Lung (tissue), 12 donors: ENCODE data around the gene ETNK2. TPM values are rescaled to one million over a fixed set of nuclear protein-coding genes. Genes with fewer than 3 reads are reported as not detected.
A peak's percentile ranks its signal among the peaks of the same experiment; 100 is the strongest.

Experiments used
- ATAC-seq: fragments of 200-7000 bp; cut with Tn5 transposase; one replicate; pipeline ENCODE4 v1.9.1; 2020; ENCODE audit warnings: moderate number of reproducible peaks; ENCODE audit not compliant: insufficient read depth, low FRiP score
- DNase-seq, 3 donors: peaks; one replicate each; pipeline ENCODE4 v3.0.0-alpha.2; 2013 to 2017
- H3K27ac ChIP-seq, 2 donors: one replicate each; pipeline ENCODE4 v1.5.1; 2013; ENCODE audit warnings: mild to moderate bottlenecking in 2 of 2, moderate library complexity in 2 of 2, control low read depth in 1 of 2, inconsistent platforms in 1 of 2, low read depth in 1 of 2, low read length in 1 of 2
- H3K27me3 ChIP-seq, 3 donors: one replicate each; pipeline ENCODE4 v1.5.1; 2013; ENCODE audit warnings: low read length in 2 of 3; ENCODE audit not compliant: control insufficient read depth in 3 of 3, insufficient read depth in 3 of 3
- H3K36me3 ChIP-seq, 4 donors: one replicate each; pipeline ENCODE4 v1.5.1; 2013; ENCODE audit warnings: low read length in 4 of 4, mild to moderate bottlenecking in 1 of 4, moderate library complexity in 1 of 4; ENCODE audit not compliant: control insufficient read depth in 4 of 4, insufficient read depth in 4 of 4
- H3K4me1 ChIP-seq, 5 donors: one replicate each; pipeline ENCODE4 v1.5.1; 2013; ENCODE audit warnings: low read length in 5 of 5, mild to moderate bottlenecking in 2 of 5, moderate library complexity in 1 of 5; ENCODE audit not compliant: control insufficient read depth in 5 of 5, insufficient read depth in 5 of 5
- H3K4me3 ChIP-seq: one replicate; pipeline ENCODE4 v1.5.1; 2013; ENCODE audit warnings: mild to moderate bottlenecking, control low read depth, moderate library complexity
- H3K9ac ChIP-seq, 2 donors: one replicate each; pipeline ENCODE4 v1.5.1; 2013; ENCODE audit warnings: low read length in 2 of 2, control low read depth in 1 of 2; ENCODE audit not compliant: insufficient read depth in 1 of 2
- H3K9me3 ChIP-seq, 4 donors: one replicate each; pipeline ENCODE4 v1.5.1; 2013; ENCODE audit warnings: low read length in 3 of 4, mild to moderate bottlenecking in 1 of 4, moderate library complexity in 1 of 4; ENCODE audit not compliant: control insufficient read depth in 4 of 4, insufficient read depth in 3 of 4
- WGBS, 2 donors: extraction: QIAGEN DNeasy Blood & Tissue Kit; methylation state at CpG; one replicate each; pipeline ENCODE4 v1.1.7; 2013; 5-methylcytosine and 5-hydroxymethylcytosine counted together
- polyA plus RNA-seq, 2 donors: library from polyadenylated mRNA; stranded (reverse); fragments of 200-250 nt; gene quantifications; one replicate each; pipeline ENCODE4 v1.2.1, GENCODE V29; 2013
- total RNA-seq, 2 donors: library from RNA; depleted of rRNA in 1 of 2; stranded (reverse); fragments of >200 nt in 1 of 2; gene quantifications; one replicate each; pipeline ENCODE4 v1.2.1, GENCODE V29; 2014 to 2021
- TF ChIP-seq, protein P1 (sequence below): IDR thresholded peaks from 2 replicates; pipeline ENCODE4 v1.5.1; 2012; ENCODE audit warnings: mild to moderate bottlenecking; ENCODE audit errors: control extremely low read depth, extremely low read depth
- donor health status: control.
- donor health status: control.
- donor health status: Bipolar disorder and iron deficiency.
- donor health status: healthy.
- donor health status: DM: yes; HTN: yes; CAD: no.

Gene ETNK2
- total and polyA plus RNA-seq, 4 donors: 2.2 to 5.8 (median 3.9) TPM

DNA sequence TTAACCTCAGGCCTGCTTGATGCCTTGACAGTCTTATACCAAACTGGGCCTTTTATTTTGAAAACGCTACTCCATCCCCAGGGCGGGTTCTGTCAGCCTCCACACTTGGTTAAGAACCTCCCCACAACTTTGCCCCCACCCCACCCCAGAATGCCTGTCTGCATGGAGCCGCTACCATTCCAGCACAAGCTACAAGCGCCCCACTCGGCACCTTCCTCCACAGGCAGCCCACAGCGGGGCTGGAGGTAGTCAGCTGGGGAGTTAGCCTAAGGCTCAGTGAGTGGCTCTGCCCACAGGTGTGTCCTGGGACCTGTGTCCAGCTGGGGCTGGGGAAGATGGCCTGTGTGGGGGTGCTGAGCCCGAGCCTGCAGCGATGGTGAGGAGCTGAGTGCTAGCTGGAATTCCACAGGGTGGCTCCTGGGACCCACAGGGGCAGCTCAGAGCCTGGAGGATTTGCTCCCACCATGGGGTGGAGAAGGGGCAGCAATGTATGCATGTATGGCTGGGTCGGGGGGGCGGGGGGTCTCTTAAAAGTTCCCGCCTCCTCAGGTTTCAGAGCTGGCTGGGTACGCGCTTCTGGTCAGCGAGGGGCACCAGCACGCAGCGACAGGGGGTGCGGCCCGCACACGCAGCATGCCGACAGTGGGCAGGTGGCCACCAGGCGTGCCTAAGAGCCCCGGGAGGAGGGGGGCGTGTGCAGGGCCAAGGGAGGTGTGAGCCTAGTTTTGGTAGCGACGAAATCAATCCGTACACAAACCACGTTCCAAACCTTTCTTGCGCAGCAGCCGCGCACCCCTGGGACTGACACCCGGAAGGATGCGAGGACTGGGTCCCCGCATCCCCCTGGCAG lies 917 bp downstream of the ETNK2 start:
- ATAC-seq (no peak), DNase-seq (peak; percentile 35 to 42 (median 38))
- H3K9ac ChIP-seq: peak overlapping the region in 1 of 2 donors; percentile 25
- 41 to 43% methylated on average over 33 of the region's 33 CpGs for WGBS, 2 donors
- TF ChIP-seq, protein P1, sequence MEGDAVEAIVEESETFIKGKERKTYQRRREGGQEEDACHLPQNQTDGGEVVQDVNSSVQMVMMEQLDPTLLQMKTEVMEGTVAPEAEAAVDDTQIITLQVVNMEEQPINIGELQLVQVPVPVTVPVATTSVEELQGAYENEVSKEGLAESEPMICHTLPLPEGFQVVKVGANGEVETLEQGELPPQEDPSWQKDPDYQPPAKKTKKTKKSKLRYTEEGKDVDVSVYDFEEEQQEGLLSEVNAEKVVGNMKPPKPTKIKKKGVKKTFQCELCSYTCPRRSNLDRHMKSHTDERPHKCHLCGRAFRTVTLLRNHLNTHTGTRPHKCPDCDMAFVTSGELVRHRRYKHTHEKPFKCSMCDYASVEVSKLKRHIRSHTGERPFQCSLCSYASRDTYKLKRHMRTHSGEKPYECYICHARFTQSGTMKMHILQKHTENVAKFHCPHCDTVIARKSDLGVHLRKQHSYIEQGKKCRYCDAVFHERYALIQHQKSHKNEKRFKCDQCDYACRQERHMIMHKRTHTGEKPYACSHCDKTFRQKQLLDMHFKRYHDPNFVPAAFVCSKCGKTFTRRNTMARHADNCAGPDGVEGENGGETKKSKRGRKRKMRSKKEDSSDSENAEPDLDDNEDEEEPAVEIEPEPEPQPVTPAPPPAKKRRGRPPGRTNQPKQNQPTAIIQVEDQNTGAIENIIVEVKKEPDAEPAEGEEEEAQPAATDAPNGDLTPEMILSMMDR: no peak
- H3K36me3 ChIP-seq: no peaks in the 10 kb centered on the region
- H3K27ac ChIP-seq: peak overlapping the region in 1 of 2 donors; percentile 10
- H3K4me3 ChIP-seq: peak overlapping the region; percentile 62
- no peaks in the 10 kb centered on the region for H3K9me3 ChIP-seq
- peaks cover 0 to 8% (median 3%) of the 10 kb centered on the region in 5 donors for H3K4me1 ChIP-seq
- H3K27me3 ChIP-seq: no peaks in the 10 kb centered on the region

DNA sequence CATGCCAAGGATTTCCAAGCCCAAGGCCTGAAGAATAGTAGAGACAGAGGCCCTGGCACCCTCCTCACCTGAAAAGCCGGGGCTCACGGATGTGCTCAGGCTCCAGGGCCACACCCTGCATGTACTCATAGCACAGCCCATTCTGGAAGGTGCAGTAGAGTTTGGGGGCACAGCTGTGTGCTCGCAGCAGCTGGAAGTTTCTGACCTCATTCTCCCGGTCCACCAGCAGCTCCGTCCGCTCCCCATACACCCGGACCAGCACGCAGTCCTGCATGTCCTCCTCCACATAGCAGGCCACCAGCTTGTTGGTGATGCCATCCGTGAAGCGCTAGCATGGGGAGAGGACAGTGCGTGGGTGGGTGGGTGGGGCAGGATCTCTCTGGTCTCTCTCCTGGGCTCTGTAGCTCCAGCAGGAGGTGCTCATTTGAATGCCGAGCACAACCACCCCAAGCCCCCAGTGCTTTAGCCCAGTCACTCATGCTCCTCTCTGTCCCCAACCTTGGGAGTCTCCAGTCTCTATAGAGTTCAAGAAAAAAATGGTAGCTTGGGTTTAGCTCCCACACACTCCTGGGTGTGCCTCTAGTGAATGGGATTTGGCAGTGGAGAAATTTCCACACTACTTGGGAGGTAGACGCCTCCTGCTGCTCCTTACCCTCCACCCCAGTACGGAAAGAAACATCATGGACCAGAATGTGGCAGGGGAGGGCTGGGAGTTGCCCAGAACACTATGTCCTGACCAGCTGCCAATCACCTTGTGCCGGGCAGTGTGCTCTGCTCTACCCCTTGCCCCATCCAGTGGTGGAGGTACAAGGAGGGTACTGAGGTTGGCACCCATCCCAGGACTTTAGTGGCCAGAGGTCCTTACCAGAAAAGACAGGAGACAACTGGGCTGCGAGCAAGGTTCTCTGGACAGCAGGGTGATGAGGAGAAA lies 1.9 kb downstream of the ETNK2 start:
- Histone ChIP-seq H3K4me1 (peaks cover 0 to 8% (median 3%) of the 10 kb centered on the region in 5 donors), H3K36me3 (no peaks in the 10 kb centered on the region), H3K27me3 (no peaks in the 10 kb centered on the region), H3K4me3 (no peak overlapping the region), H3K9me3 (no peaks in the 10 kb centered on the region), H3K9ac (no peak overlapping the region), H3K27ac (no peak overlapping the region)
- TF ChIP-seq, protein P1: no peak
- ATAC-seq (no peak), DNase-seq (no peak)
- WGBS, 2 donors: 88 to 90% methylated on average over 16 of the region's 16 CpGs

DNA sequence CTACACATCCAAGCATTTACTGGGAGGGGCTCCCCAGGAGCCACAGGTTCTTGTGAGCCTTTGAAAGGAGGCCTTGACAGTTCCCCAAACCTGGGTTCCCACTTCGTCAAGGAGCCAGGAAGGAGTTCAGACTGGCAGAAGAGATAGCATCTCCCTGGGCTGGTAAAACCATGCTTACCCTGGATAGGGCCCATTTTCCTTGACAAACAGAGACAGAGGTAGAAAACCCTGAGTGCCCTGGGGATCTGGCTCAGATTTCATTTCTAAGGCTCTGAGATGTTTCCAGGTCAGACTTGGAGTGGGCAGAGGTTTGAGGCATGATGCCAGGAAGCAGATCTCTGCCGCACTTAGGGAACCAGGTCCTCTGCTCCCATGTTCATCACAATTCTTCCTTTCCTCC lies 2.7 kb downstream of the ETNK2 start:
- Histone ChIP-seq H3K4me1 (peaks cover 0 to 8% (median 3%) of the 10 kb centered on the region in 5 donors), H3K27me3 (no peaks in the 10 kb centered on the region), H3K9ac (no peak overlapping the region), H3K9me3 (no peaks in the 10 kb centered on the region), H3K36me3 (no peaks in the 10 kb centered on the region), H3K4me3 (no peak overlapping the region), H3K27ac (no peak overlapping the region)
- ATAC-seq (no peak), DNase-seq (no peak)
- TF ChIP-seq, protein P1: no peak
- WGBS, 2 donors: 51 to 54% methylated on average over 2 of the region's 2 CpGs
